ENCODE measurements around the gene STK11IP. TPM values are rescaled to one million over a fixed set of nuclear protein-coding genes. Genes with fewer than 3 reads are reported as not detected.

STK11IP gene
- total and polyA plus RNA-seq, 2 of the 13 experiments (the other 11 are each of a cell fraction or from before 2014, with no cell fraction given), result 12.8 to 24.0 TPM

DNA sequence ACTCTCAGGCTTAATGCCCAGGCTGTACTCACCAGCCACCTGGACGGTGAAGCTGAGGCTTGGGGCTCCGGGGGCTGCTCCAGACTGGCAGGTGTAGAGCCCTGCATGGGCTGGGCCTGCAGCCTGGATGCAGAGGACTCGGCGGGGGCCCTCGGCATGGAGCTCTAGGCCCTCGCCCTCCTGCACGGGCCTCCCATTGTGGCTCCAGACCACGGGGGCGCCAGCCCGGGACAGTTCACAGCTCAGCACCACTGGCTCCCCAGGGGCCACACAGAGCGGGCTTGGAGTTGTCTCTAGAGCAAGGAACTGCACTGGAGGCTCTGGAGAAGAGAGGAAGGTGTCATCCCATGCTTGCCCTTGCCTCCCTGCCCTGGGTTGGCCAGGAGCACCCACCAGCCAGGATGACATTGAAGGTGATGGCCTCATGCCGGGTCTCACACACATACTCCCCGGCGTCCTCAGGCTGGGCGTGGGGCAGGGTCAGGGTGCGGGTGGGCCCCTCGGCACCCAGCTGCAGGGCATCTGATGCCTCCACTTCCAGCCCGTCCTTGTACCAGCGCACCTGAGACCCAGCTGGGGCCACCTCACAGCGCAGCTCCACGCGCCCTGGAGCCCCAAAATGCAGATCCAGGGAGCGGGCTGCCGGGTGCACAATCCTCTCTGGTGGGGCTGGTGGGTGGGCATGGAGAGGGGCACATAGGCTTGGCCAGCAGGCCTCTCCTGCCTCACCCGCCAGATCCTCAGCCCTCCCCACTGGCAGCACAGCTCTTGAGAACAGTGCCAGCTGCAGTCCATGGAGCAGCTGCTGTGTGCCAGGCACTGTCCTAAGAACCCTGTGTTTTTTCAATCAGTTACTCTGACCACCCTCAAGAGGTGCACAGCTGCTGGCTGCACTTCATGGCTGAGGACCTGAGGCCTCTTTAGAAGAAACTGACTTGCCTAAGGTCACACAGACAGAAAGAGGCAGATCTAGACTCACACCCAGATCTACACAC is 39.6 kb upstream of the STK11IP start:
- Histone ChIP-seq H3K27ac (ENCODE audit: extremely low read length, insufficient read depth, low read length) (no peak overlapping the region), H3K9me3 (ENCODE audit: low read length) (no peaks in the 10 kb centered on the region), H4K20me1 (ENCODE audit: insufficient read depth, low read length) (no peaks in the 10 kb centered on the region), H3K4me2 (ENCODE audit: low read depth, low read length) (no peak overlapping the region), H3K4me1 (ENCODE audit: insufficient read depth, low read length) (peaks cover 37% of the 10 kb centered on the region), H3K79me2 (ENCODE audit: insufficient read depth, low read length) (no peaks in the 10 kb centered on the region), H3K27me3 (ENCODE audit: control insufficient read depth in 1 of 2, insufficient read depth in 2 of 2, low read length in 2 of 2) (no peaks in the 10 kb centered on the region), H3K4me3 (replicated peaks in 1 of 3; ENCODE audit: insufficient read depth in 1 of 3, low read depth in 2 of 3, low read length in 3 of 3) (no peak overlapping the region), H2AFZ (ENCODE audit: low read length) (no peak overlapping the region), H3K9ac (ENCODE audit: insufficient read depth, low read depth, low read length) (no peak overlapping the region), H3K36me3 (replicated peaks in 1 of 2; ENCODE audit: control insufficient read depth in 1 of 2, insufficient read depth in 2 of 2, low read length in 2 of 2) (peaks cover 2 to 4% of the 10 kb centered on the region in 2 experiments; a peak in 3 of 5 replicates)
- no peak for TF ChIP-seq ZFP82 (CRISPR knock-in tag; IDR thresholded peaks at IDR 0.05; ENCODE audit: borderline replicate concordance)
- no peak for TF ChIP-seq TBX3 (IDR thresholded peaks at IDR 0.05; ENCODE audit: borderline replicate concordance)
- TF ChIP-seq ERF (CRISPR knock-in tag; IDR thresholded peaks at IDR 0.05), result no peak
- TF ChIP-seq GTF2F1 (IDR thresholded peaks at IDR 0.05; ENCODE audit: low read length), result no peak
- no peak for TF ChIP-seq RFX5 (IDR thresholded peaks at IDR 0.05; ENCODE audit: low read depth, low read length)
- TF ChIP-seq, protein P1, sequence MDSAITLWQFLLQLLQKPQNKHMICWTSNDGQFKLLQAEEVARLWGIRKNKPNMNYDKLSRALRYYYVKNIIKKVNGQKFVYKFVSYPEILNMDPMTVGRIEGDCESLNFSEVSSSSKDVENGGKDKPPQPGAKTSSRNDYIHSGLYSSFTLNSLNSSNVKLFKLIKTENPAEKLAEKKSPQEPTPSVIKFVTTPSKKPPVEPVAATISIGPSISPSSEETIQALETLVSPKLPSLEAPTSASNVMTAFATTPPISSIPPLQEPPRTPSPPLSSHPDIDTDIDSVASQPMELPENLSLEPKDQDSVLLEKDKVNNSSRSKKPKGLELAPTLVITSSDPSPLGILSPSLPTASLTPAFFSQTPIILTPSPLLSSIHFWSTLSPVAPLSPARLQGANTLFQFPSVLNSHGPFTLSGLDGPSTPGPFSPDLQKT (CRISPR knock-in tag; IDR thresholded peaks at IDR 0.05; ENCODE audit: borderline replicate concordance), result no peak
- TF ChIP-seq PPARG (CRISPR knock-in tag; conservative IDR thresholded peaks at IDR 0.05), result no peak
- TF ChIP-seq AGO2 (optimal IDR thresholded peaks at IDR 0.05; ENCODE audit: low read depth, low read length), result peak; percentile 59
- TF ChIP-seq, protein P2, sequence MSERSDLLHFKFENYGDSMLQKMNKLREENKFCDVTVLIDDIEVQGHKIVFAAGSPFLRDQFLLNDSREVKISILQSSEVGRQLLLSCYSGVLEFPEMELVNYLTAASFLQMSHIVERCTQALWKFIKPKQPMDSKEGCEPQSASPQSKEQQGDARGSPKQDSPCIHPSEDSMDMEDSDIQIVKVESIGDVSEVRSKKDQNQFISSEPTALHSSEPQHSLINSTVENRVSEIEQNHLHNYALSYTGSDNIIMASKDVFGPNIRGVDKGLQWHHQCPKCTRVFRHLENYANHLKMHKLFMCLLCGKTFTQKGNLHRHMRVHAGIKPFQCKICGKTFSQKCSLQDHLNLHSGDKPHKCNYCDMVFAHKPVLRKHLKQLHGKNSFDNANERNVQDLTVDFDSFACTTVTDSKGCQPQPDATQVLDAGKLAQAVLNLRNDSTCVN (CRISPR knock-in tag; IDR thresholded peaks at IDR 0.05; ENCODE audit: borderline replicate concordance), result no peak
- TF ChIP-seq, protein P3, sequence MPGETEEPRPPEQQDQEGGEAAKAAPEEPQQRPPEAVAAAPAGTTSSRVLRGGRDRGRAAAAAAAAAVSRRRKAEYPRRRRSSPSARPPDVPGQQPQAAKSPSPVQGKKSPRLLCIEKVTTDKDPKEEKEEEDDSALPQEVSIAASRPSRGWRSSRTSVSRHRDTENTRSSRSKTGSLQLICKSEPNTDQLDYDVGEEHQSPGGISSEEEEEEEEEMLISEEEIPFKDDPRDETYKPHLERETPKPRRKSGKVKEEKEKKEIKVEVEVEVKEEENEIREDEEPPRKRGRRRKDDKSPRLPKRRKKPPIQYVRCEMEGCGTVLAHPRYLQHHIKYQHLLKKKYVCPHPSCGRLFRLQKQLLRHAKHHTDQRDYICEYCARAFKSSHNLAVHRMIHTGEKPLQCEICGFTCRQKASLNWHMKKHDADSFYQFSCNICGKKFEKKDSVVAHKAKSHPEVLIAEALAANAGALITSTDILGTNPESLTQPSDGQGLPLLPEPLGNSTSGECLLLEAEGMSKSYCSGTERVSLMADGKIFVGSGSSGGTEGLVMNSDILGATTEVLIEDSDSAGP (CRISPR knock-in tag; IDR thresholded peaks at IDR 0.05; ENCODE audit: borderline replicate concordance), result 0 out of 2 replicates have a peak, but pooled peaks have one; percentile 22
- TF ChIP-seq, protein P4, sequence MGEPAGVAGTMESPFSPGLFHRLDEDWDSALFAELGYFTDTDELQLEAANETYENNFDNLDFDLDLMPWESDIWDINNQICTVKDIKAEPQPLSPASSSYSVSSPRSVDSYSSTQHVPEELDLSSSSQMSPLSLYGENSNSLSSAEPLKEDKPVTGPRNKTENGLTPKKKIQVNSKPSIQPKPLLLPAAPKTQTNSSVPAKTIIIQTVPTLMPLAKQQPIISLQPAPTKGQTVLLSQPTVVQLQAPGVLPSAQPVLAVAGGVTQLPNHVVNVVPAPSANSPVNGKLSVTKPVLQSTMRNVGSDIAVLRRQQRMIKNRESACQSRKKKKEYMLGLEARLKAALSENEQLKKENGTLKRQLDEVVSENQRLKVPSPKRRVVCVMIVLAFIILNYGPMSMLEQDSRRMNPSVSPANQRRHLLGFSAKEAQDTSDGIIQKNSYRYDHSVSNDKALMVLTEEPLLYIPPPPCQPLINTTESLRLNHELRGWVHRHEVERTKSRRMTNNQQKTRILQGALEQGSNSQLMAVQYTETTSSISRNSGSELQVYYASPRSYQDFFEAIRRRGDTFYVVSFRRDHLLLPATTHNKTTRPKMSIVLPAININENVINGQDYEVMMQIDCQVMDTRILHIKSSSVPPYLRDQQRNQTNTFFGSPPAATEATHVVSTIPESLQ (CRISPR knock-in tag; conservative IDR thresholded peaks at IDR 0.05), result no peak
- no peak for TF ChIP-seq ZNF605 (CRISPR knock-in tag; IDR thresholded peaks at IDR 0.05)
- TF ChIP-seq RBFOX2 (IDR thresholded peaks at IDR 0.05; ENCODE audit: low read depth, low read length), result 0 out of 2 replicates have a peak, but pooled peaks have one; percentile 8
- TF ChIP-seq BCL6 (CRISPR knock-in tag; IDR thresholded peaks at IDR 0.05), result no peak
- TF ChIP-seq MATR3 (CRISPR knock-in tag; IDR thresholded peaks at IDR 0.05), result no peak
- DNase-seq (ENCODE audit: low spot score) (no peak), ATAC-seq (no peak), FAIRE-seq (no peak)
- ChIA-PET CTCF (ENCODE audit: low intra/inter-chr PET ratio, low total read pairs) (no interaction called here), POLR2A (interaction anchor here (0.5 kb wide), 1 partner anchor 40 kb away, joined by 3 read pairs; no protein-coding TSS in a partner anchor)
- no TSS peak for BruUV-seq (replicated peaks)
- intact Hi-C loops (cut with micrococcal nuclease; ENCODE audit: unreplicated experiment) (no loop called here), in situ Hi-C loops (cut with HindIII; ENCODE audit: extremely low pct_ligation_motif_present, low pct_unique_long_range_greater_than_20kb) (no loop called here)
- 88% methylated on average over 4 of the region's 25 CpGs for WGBS (ENCODE audit: low lambda C conversion rate)

Measured in HepG2 (cell line).